K562 (cell line): Measurements from ENCODE around the gene EGR1. TPM values are rescaled to one million over a fixed set of nuclear protein-coding genes. Genes with fewer than 3 reads are reported as not detected.

Experiments
- ATAC-seq: fragments of 200-7000 bp; cut with Tn5 transposase; 3 replicates; pipeline ENCODE4 v1.9.1; 2020; ENCODE audit warnings: moderate library complexity
- BruUV-seq: library from RNA; stranded (reverse); fragments of 400-500 nt; replicated peaks from 2 replicates; lab custom pipeline; 2021; lab: Mats Ljungman, UMichigan
- CTCF ChIA-PET: fragments of 300-600 bp; formaldehyde crosslinking; extraction: SDS; loops from one replicate; lab custom pipeline; 2021; ENCODE audit warnings: low intra/inter-chr PET ratio; lab: Yijun Ruan, JAX
- POLR2A ChIA-PET: fragments of 300-600, 350-650 bp; sonication (Branson Sonifier 250); formaldehyde crosslinking; extraction: SDS; loops from one replicate; lab custom pipeline; 2021; ENCODE audit warnings: antibody characterized with exemption, inconsistent platforms; lab: Yijun Ruan, JAX
- DNase-seq, 4 experiments: peaks; one replicate each; pipeline versions ENCODE4 v3.0.0 to v3.0.0-alpha.2; 2011 to 2018; ENCODE audit warnings: low spot score in 3 of 4, mixed read lengths in 3 of 4; ENCODE audit errors: extremely low read depth in 1 of 4
- FAIRE-seq: peaks from 2 replicates; lab custom pipeline; 2011; peaks lifted over from hg19 to GRCh38; lab: Jason Lieb, UNC
- H2AFZ ChIP-seq: 2 replicates; pipeline ENCODE4 v1.6.0; 2011; ENCODE audit warnings: low read depth, low read length, control low read depth, inconsistent platforms
- H3K27ac ChIP-seq: fragments of 200-600 bp; 3 replicates; pipeline ENCODE4 v1.8.0; 2011; ENCODE audit warnings: low read depth, mild to moderate bottlenecking, control low read depth, inconsistent platforms, low read length, moderate library complexity, mixed read lengths; ENCODE audit errors: extremely low read depth
- H3K27me3 ChIP-seq, 2 experiments: fragments of 300-600 bp in 1 of 2; 2 replicates in 1 of 2; 3 replicates in 1 of 2; pipeline versions ENCODE4 v1.6.0 to v1.8.0; 2011; ENCODE audit warnings: inconsistent platforms in 2 of 2, low read length in 2 of 2, mild to moderate bottlenecking in 1 of 2, mixed read lengths in 1 of 2, moderate library complexity in 1 of 2; ENCODE audit not compliant: control insufficient read depth in 2 of 2, insufficient read depth in 2 of 2
- H3K36me3 ChIP-seq: fragments of 300-600 bp; 3 replicates; pipeline ENCODE4 v1.8.0; 2011; ENCODE audit warnings: mild to moderate bottlenecking, low read length, inconsistent platforms; ENCODE audit not compliant: control insufficient read depth, insufficient read depth
- H3K4me1 ChIP-seq, 2 experiments: fragments of 200-600 bp in 1 of 2; replicated peaks in 1 of 2; 2 replicates in 1 of 2; 3 replicates in 1 of 2; pipeline versions ENCODE4 v1.5.1 to v1.8.0; 2011; ENCODE audit warnings: inconsistent platforms in 2 of 2, low read length in 2 of 2, mild to moderate bottlenecking in 1 of 2, mixed read lengths in 1 of 2, moderate library complexity in 1 of 2; ENCODE audit not compliant: control insufficient read depth in 2 of 2, insufficient read depth in 2 of 2
- H3K4me2 ChIP-seq: 2 replicates; pipeline ENCODE4 v1.6.1; 2011; ENCODE audit warnings: low read length, control low read depth, inconsistent platforms, mixed read lengths; ENCODE audit not compliant: insufficient read depth
- H3K4me3 ChIP-seq: fragments of 200-600 bp; sonication (generic), shearing (Covaris generic); 2 replicates; pipeline ENCODE4 v1.5.1; 2016; ENCODE audit warnings: control low read depth, inconsistent platforms
- H3K79me2 ChIP-seq: fragments of 200-600 bp; 3 replicates; pipeline ENCODE4 v1.8.0; 2011; ENCODE audit warnings: low read length, inconsistent platforms; ENCODE audit not compliant: control insufficient read depth, insufficient read depth
- H3K9ac ChIP-seq, 2 experiments: 2 replicates each; pipeline versions ENCODE4 v1.6.0 to v1.6.1; 2011; ENCODE audit warnings: low read depth in 2 of 2, low read length in 2 of 2, control low read depth in 1 of 2, inconsistent platforms in 1 of 2, mild to moderate bottlenecking in 1 of 2, mixed read lengths in 1 of 2; ENCODE audit not compliant: insufficient read depth in 1 of 2
- H3K9me1 ChIP-seq: one replicate; pipeline ENCODE4 v1.6.0; 2011; ENCODE audit warnings: inconsistent platforms, mild to moderate bottlenecking, low read length, moderate library complexity; ENCODE audit not compliant: control insufficient read depth, insufficient read depth
- H3K9me3 ChIP-seq: replicated peaks from 2 replicates; pipeline ENCODE4 v1.5.1; 2011; ENCODE audit warnings: low read depth, low read length, inconsistent platforms; ENCODE audit not compliant: control insufficient read depth, insufficient read depth
- H4K20me1 ChIP-seq: replicated peaks from 2 replicates; pipeline ENCODE4 v1.6.1; 2011; ENCODE audit warnings: low read length, inconsistent platforms, mixed read lengths; ENCODE audit not compliant: control insufficient read depth, insufficient read depth
- BRD9 ChIP-seq: fragments of 450-650 bp; IDR thresholded peaks from 2 replicates; pipeline ENCODE4 v1.6.1; 2018; ENCODE audit warnings: low read depth; ENCODE audit not compliant: partially characterized antibody
- CHD4 ChIP-seq: fragments of 200-600 bp; sonication (generic); IDR thresholded peaks from 3 replicates; pipeline ENCODE4 v1.6.1; 2012; ENCODE audit warnings: low read depth, mild to moderate bottlenecking, mixed read lengths, low read length, inconsistent platforms; ENCODE audit not compliant: insufficient read depth, insufficient replicate concordance, poor library complexity, severe bottlenecking
- ELF1 ChIP-seq: fragments of 200-800 bp; sonication (Bioruptor generic); IDR thresholded peaks from 2 replicates; pipeline ENCODE4 v1.6.1; 2016; ENCODE audit warnings: missing genetic modification characterization, missing compliant biosample characterization
- ETV5 ChIP-seq: sonication (generic); formaldehyde crosslinking; IDR thresholded peaks from 2 replicates; pipeline ENCODE4 v1.4.0; 2020; ENCODE audit warnings: low read depth, mild to moderate bottlenecking, missing genetic modification reagents
- FOXA3 ChIP-seq, 2 experiments: fragments of 450-650 bp in 1 of 2; sonication (generic) in 1 of 2; formaldehyde crosslinking; IDR thresholded peaks in 1 of 2; conservative IDR thresholded peaks in 1 of 2; 2 replicates each; pipeline versions ENCODE4 v1.4.0 to v1.8.0; 2020 to 2022; ENCODE audit warnings: mild to moderate bottlenecking in 2 of 2, missing genetic modification reagents in 1 of 2
- HDAC8 ChIP-seq: fragments of 450-650 bp; IDR thresholded peaks from 2 replicates; pipeline ENCODE4 v1.6.1; 2016; ENCODE audit warnings: mild to moderate bottlenecking, missing genetic modification characterization, moderate library complexity, missing compliant biosample characterization
- LARP7 ChIP-seq: fragments of 450-650 bp; IDR thresholded peaks from 2 replicates; pipeline ENCODE4 v1.6.1; 2016
- MXI1 ChIP-seq: IDR thresholded peaks from 2 replicates; pipeline ENCODE4 v1.6.1; 2011; ENCODE audit warnings: low read depth, mild to moderate bottlenecking, improper control_type of control experiment, low read length
- PCBP2 ChIP-seq: fragments of 200-400 bp; formaldehyde crosslinking; IDR thresholded peaks from 2 replicates; pipeline ENCODE4 v1.6.1; 2018; ENCODE audit warnings: low read length, low read depth, mild to moderate bottlenecking, moderate library complexity; ENCODE audit not compliant: poor library complexity, severe bottlenecking
- RUNX1 ChIP-seq: sonication (generic); IDR thresholded peaks from 2 replicates; pipeline ENCODE4 v1.6.1; 2016; ENCODE audit warnings: antibody characterized with exemption, low read depth
- SIX5 ChIP-seq, 2 experiments: IDR thresholded peaks; 2 replicates each; pipeline ENCODE4 v1.6.1; 2011; ENCODE audit warnings: low read length in 2 of 2, borderline replicate concordance in 1 of 2, low read depth in 1 of 2, mild to moderate bottlenecking in 1 of 2, moderate library complexity in 1 of 2; ENCODE audit not compliant: insufficient read depth in 1 of 2
- STAT5A ChIP-seq: IDR thresholded peaks from 2 replicates; pipeline ENCODE4 v1.6.1; 2012; ENCODE audit warnings: low read length, inconsistent platforms, borderline replicate concordance
- TAF15 ChIP-seq: fragments of 200-400 bp; formaldehyde crosslinking; IDR thresholded peaks from 2 replicates; pipeline ENCODE4 v1.6.1; 2017; ENCODE audit warnings: mild to moderate bottlenecking, low read depth, low read length, moderate library complexity
- THAP7 ChIP-seq: fragments of 250-450 bp; sonication (Bioruptor Pico); IDR thresholded peaks from 2 replicates; pipeline ENCODE4 v1.5.0; 2021
- ZBTB17 ChIP-seq: fragments of 450-650 bp; formaldehyde crosslinking; IDR thresholded peaks from 2 replicates; pipeline ENCODE4 v1.4.0; 2020; ENCODE audit warnings: mild to moderate bottlenecking
- ZNF146 ChIP-seq: IDR thresholded peaks from one replicate; pipeline ENCODE4 v1.6.1; 2018; ENCODE audit warnings: missing compliant biosample characterization; ENCODE audit not compliant: unreplicated experiment
- ZNF23 ChIP-seq: fragments of 250-450 bp; sonication (Bioruptor Pico); IDR thresholded peaks from 2 replicates; pipeline ENCODE4 v1.4.0; 2020; ENCODE audit warnings: mild to moderate bottlenecking
- ZNF316 ChIP-seq: fragments of 450-650 bp; IDR thresholded peaks from 2 replicates; pipeline ENCODE4 v1.6.1; 2016
- WGBS: fragments of 100-300 bp; shearing (Covaris generic); methylation state at CpG from one replicate; pipeline ENCODE4 v1.1.6; 2016; ENCODE audit warnings: low coverage, mixed read lengths; ENCODE audit not compliant: insufficient coverage; ENCODE audit errors: missing lambda C conversion rate; 5-methylcytosine and 5-hydroxymethylcytosine counted together
- in situ Hi-C: fragments of 300-500 bp; cut with MboI; formaldehyde crosslinking; loops from 4 replicates; pipeline ENCODE4 v1.15.0; 2018; ENCODE audit warnings: inconsistent platforms, mixed read lengths
- intact Hi-C: fragments of 100-400 bp; cut with micrococcal nuclease; formaldehyde crosslinking; loops from 2 replicates; pipeline ENCODE4 v1.14.2; 2022
- polyA plus RNA-seq, 8 experiments: library from polyadenylated mRNA; depleted of rRNA in 4 of 8; stranded (reverse) in 5 of 8; unstranded in 3 of 8; fragments of >200 nt; fragmentation: Nextera tagmentation in 2 of 8; fragmentation: Illumina TruSeq in 1 of 8; extraction: Ambion mirVana in 2 of 8; extraction: Trizol in 1 of 8; gene quantifications; 2 replicates each; pipeline versions ENCODE4 v1.2.1 to v1.2.3, GENCODE V29; 2011 to 2014; ENCODE audit warnings: inconsistent platforms in 1 of 8, missing spikeins in 1 of 8
- total RNA-seq, 7 experiments: library from RNA; depleted of rRNA in 6 of 7; stranded (reverse); fragments of >200 nt in 6 of 7; fragmentation: Illumina TruSeq in 2 of 7; extraction: Trizol in 2 of 7; gene quantifications; 2 replicates each; pipeline versions ENCODE4 v1.2.1 to v1.2.3, GENCODE V29; 2011 to 2021; ENCODE audit warnings: low replicate concordance in 1 of 7
- TF ChIP-seq, protein P1 (sequence below): fragments of 250-450 bp; sonication (Bioruptor Pico); IDR thresholded peaks from 2 replicates; pipeline ENCODE4 v1.8.0; 2022; ENCODE audit warnings: inconsistent platforms

The EGR1 gene
- total and polyA plus RNA-seq, 9 of the 15 experiments (the other 6 are each of a cell fraction or from before 2014, with no cell fraction given): 1.3 to 132 (median 21.5) TPM

DNA sequence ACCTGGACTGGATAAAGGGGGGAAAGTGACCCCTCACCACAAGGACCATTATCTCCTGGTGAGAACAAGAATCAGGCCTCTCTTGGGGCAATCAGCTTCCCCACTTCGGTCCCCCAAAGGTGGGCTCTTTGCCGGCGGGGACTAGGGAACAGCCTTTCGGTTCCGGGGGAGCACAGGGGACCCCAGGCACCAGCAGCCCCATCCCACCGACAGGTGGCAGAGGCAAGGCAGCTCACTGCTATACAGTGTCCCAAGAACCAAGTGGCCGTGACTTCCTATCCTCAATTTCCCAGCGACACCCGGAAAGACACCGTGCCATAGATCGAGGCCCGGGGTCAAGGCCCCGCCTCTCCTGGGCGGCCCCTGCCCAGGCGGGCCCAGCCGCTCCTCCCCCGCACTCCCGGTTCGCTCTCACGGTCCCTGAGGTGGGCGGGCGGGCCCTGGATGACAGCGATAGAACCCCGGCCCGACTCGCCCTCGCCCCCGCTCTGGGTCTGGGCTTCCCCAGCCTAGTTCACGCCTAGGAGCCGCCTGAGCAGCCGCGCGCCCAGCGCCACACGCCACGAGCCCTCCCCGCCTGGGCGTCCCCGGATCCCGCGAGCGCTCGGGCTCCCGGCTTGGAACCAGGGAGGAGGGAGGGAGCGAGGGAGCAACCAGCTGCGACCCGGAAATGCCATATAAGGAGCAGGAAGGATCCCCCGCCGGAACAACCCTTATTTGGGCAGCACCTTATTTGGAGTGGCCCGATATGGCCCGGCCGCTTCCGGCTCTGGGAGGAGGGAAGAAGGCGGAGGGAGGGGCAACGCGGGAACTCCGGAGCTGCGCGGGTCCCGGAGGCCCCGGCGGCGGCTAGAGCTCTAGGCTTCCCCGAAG is 655 bp upstream of the EGR1 start:
- CTCF ChIA-PET: interaction anchor here (0.8 to 3.2 kb wide), 4 partner anchors 15 to 42 kb away, joined by 3 to 57 read pairs (median 3); no protein-coding TSS in a partner anchor
- TSS peak; percentile 90 for BruUV-seq
- FAIRE-seq: peak; percentile 93
- TF ChIP-seq ZNF23 (no peak), FOXA3 (CRISPR knock-in tag; conservative IDR thresholded peaks at IDR 0.05 in 1 of 2, IDR thresholded peaks at IDR 0.05 in 1 of 2) (peak in 1 of 2 experiments; percentile 72; a peak in 1 of 4 replicates), MXI1 (no peak), CHD4 (peak; percentile 74), SIX5 (IDR thresholded peaks at IDR 0.05; ENCODE audit: borderline replicate concordance in 1 of 2, insufficient read depth in 1 of 2, low read depth in 1 of 2, low read length in 2 of 2) (no peak), RUNX1 (no peak), PCBP2 (no peak), ELF1 (peak; percentile 83), LARP7 (no peak), HDAC8 (tag) (no peak), ETV5 (peak; percentile 24), ZNF316 (no peak), ZBTB17 (no peak; the same call in 1 of the 2 replicates), BRD9 (peak; percentile 96), ZNF146 (no peak), THAP7 (no peak), STAT5A (peak; percentile 28; the same call in 1 of the 2 replicates), TAF15 (no peak)
- TF ChIP-seq, protein P1, sequence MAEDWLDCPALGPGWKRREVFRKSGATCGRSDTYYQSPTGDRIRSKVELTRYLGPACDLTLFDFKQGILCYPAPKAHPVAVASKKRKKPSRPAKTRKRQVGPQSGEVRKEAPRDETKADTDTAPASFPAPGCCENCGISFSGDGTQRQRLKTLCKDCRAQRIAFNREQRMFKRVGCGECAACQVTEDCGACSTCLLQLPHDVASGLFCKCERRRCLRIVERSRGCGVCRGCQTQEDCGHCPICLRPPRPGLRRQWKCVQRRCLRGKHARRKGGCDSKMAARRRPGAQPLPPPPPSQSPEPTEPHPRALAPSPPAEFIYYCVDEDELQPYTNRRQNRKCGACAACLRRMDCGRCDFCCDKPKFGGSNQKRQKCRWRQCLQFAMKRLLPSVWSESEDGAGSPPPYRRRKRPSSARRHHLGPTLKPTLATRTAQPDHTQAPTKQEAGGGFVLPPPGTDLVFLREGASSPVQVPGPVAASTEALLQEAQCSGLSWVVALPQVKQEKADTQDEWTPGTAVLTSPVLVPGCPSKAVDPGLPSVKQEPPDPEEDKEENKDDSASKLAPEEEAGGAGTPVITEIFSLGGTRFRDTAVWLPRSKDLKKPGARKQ (CRISPR knock-in tag): no peak

More for the DNA sequence above, 655 bp upstream of the EGR1 start:
- Histone ChIP-seq H3K27me3 (no peaks in the 10 kb centered on the region), H4K20me1 (peaks cover 29% of the 10 kb centered on the region), H3K4me2 (peak overlapping the region; percentile 86), H3K27ac (peak overlapping the region; percentile 91), H3K9ac (peak overlapping the region; percentile 93 to 95), H3K9me3 (no peaks in the 10 kb centered on the region), H3K36me3 (peaks cover 30% of the 10 kb centered on the region), H3K4me1 (peaks cover 23 to 54% of the 10 kb centered on the region in 2 experiments), H3K4me3 (peak overlapping the region; percentile 90), H2AFZ (peak overlapping the region; percentile 92), H3K9me1 (peaks cover 22% of the 10 kb centered on the region), H3K79me2 (peaks cover 33% of the 10 kb centered on the region)
- ATAC-seq: peak; percentile 77
- in situ Hi-C loops (loop anchor here (5.0 kb wide), 1 partner anchor 38 kb away; no protein-coding TSS in a partner anchor), intact Hi-C loops (loop anchor here (1.0 to 2.0 kb wide), 4 partner anchors 28 to 798 kb away; partner anchors contain the start of gene ETF1)
- peak; percentile 93 to 98 (median 94) for DNase-seq
- POLR2A ChIA-PET: interaction anchor here (0.6 to 4.0 kb wide), 33 partner anchors 9 to 383 kb away, joined by 3 to 46 read pairs (median 5); partner anchors contain the start of genes ETF1, FAM53C, HSPA9 and KDM3B
- under 1% methylated on average over 46 of the region's 64 CpGs for WGBS
